Kasumi-1 (cell line): ENCODE measurements around the gene MEPE.
"Not testable (repeated sequence)": the region's sequence is repeated elsewhere in the genome, so short reads cannot be mapped to it uniquely, and the experiment has no call there.

Experiments used
- DNase-seq, 2 experiments: peaks; one replicate each; lab custom pipeline; 2025; lab: John Stamatoyannopoulos, UW

The MEPE gene

GRCh38 chr4:87884976-87885549 lies 52.3 kb downstream of the MEPE start:
- peak in 1 of 2 experiments; percentile 17 for DNase-seq

GRCh38 chr4:87886083-87886482 lies 53.3 kb downstream of the MEPE start:
- DNase-seq = no peak

DNA sequence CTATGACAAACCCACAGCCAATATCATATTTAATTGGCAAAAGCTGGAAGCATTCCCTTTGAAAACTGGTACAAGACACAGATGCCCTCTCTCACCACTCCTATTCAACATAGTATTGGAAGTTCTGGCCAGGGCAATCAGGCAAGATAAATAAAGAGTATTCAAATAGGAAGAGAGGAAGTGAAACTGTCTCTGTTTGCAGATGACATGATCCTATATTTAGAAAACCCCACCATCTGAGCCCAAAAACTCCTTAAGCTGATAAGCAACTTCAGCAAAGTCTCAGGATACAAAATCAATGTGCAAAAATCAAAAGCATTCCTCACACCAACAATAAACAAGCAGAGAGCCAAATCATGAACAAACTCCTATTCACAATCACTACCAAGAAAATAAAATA lies 58.0 kb downstream of the MEPE start:
- DNase-seq = not testable (repeated sequence)

DNA sequence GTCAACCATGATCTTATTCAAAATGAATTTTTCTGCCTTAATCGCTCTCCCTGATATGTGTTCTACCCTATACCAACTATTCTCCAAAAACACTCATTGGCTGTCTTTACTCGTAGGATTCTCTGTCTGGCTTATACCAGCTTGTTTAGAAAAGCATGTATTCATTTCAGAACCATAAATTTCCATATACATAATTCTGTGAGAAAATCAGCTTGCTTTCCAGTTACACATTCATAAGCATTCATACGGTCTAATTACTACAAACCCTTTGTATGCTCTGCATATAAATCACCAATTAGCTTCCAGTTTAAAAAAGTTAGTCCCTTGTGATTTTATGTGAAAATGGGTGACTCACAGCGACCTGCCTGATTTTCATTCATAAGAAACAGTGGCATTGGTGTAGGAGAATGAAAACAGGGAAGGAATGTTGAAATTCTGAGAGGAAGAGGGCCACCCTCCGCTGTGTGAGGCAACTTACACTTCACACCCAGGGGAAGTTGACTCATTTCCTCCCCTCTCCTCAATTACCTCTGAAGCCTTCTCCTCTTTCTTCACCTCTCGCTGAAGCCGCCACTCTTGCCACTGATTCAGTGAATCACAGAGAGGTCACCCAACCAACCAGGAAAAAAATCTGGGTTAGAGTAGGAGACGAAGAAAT lies 63.3 kb downstream of the MEPE start:
- DNase-seq = peak; percentile 88 to 91
